Colonic mucosa (tissue), 4 donors: ENCODE measurements around the gene UGP2. TPM values are rescaled to one million over a fixed set of nuclear protein-coding genes. Genes with fewer than 3 reads are reported as not detected.

ENCODE experiments used
- DNase-seq: peaks from one replicate; pipeline ENCODE4 v3.0.0-alpha.2; 2020
- H3K27ac ChIP-seq: fragments of 200-600 bp; one replicate; pipeline ENCODE4 v1.8.0; 2021
- H3K27me3 ChIP-seq: fragments of 200-600 bp; one replicate; pipeline ENCODE4 v1.8.0; 2021
- H3K36me3 ChIP-seq: fragments of 200-600 bp; one replicate; pipeline ENCODE4 v1.8.0; 2021
- H3K4me1 ChIP-seq: fragments of 200-600 bp; one replicate; pipeline ENCODE4 v1.8.0; 2021; ENCODE audit warnings: mild to moderate bottlenecking
- H3K4me3 ChIP-seq: fragments of 200-600 bp; one replicate; pipeline ENCODE4 v1.8.0; 2021
- H3K9ac ChIP-seq, 2 donors: one replicate each; pipeline ENCODE4 v1.7.0; 2013; ENCODE audit warnings: control low read depth in 2 of 2, low read depth in 2 of 2, low read length in 2 of 2
- H3K9me3 ChIP-seq: fragments of 200-600 bp; one replicate; pipeline ENCODE4 v1.8.0; 2021
- intact Hi-C: fragments of 100-400 bp; cut with DNase I; formaldehyde crosslinking; loops from one replicate; pipeline ENCODE4 v1.14.1; 2022
- total RNA-seq, 2 donors: library from RNA; stranded (reverse); fragmentation: NEBNext Ultra II Directional in 1 of 2; extraction: Animal tissue kit (Norgen Biotek cat#: 25700) in 1 of 2; gene quantifications; one replicate each; pipeline ENCODE4 v1.2.1, GENCODE V29; 2021
- TF ChIP-seq, protein P1 (sequence below): fragments of 200-600 bp; IDR thresholded peaks from one replicate; pipeline ENCODE4 v1.8.0; 2022; ENCODE audit warnings: antibody characterized with exemption, mild to moderate bottlenecking
- donor health status: healthy.
- donor health status: DM: no; HTN: no; CAD: no.
- donor health status: DM: no; HTN: no; CAD: no.

Gene UGP2
- total RNA-seq, 2 donors from 2014 or later = 314 to 570 TPM

DNA sequence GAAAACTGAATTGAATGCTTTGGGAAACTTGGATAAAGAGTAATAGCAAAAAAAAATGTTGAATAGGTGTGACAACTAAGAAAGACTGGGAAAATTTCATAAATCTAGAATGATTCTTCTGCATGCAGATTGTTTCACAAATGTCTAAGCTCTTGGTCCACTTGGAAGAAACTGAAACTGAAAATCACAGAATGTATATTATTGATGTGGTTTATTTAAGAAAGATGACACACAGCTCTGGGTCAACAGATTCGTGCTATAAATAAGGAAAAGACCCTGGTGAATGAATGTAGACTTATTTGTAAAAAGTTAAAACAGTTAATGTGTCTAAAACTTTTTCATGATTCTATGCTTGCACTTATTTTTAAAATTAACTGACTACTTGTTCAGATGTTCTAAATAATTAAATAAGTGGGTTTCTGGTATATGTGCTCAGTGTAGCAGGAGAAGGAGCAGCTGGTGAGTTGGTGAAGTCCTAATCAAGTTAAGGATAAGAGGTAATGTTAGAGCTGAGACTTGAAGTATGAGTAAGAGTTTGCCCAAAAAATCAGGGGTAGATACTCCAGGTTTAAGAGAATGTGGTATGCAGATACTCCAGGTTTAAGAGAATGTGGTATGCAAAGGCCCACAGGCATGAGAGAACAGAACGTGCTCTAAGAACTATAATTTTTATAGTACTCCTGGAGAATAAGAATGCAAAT is 24.5 kb downstream of the UGP2 start:
- DNase-seq = no peak
- H3K9me3 ChIP-seq = no peaks in the 10 kb centered on the region
- peaks cover 6% of the 10 kb centered on the region for H3K36me3 ChIP-seq
- TF ChIP-seq, protein P1, sequence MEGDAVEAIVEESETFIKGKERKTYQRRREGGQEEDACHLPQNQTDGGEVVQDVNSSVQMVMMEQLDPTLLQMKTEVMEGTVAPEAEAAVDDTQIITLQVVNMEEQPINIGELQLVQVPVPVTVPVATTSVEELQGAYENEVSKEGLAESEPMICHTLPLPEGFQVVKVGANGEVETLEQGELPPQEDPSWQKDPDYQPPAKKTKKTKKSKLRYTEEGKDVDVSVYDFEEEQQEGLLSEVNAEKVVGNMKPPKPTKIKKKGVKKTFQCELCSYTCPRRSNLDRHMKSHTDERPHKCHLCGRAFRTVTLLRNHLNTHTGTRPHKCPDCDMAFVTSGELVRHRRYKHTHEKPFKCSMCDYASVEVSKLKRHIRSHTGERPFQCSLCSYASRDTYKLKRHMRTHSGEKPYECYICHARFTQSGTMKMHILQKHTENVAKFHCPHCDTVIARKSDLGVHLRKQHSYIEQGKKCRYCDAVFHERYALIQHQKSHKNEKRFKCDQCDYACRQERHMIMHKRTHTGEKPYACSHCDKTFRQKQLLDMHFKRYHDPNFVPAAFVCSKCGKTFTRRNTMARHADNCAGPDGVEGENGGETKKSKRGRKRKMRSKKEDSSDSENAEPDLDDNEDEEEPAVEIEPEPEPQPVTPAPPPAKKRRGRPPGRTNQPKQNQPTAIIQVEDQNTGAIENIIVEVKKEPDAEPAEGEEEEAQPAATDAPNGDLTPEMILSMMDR = no peak
- H3K27me3 ChIP-seq = no peaks in the 10 kb centered on the region
- H3K4me3 ChIP-seq = no peak overlapping the region
- peaks cover 5% of the 10 kb centered on the region for H3K4me1 ChIP-seq
- intact Hi-C loops = no loop called here
- H3K27ac ChIP-seq = no peak overlapping the region
- H3K9ac ChIP-seq = no peak overlapping the region

DNA sequence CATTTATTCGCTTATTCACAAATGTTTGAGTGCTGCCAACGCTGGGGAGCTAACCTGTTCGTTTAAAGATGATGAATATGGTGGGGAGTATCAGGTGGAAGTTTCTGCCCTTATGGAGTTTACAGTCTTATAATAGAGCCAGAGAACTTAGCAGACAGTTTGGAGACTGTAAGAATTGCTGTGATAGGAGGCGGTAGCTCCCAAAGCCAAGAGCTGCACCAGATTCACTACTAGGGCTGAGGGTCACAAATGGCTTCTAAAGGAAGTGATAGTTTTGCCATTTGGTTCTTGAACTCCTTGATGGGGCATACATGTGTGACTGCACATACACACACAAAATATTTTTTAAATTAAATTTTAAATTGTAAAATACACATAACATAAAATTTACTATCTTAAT is 29.0 kb downstream of the UGP2 start:
- intact Hi-C loops = loop anchor here (10.0 kb wide), 1 partner anchor 276 kb away; no protein-coding TSS in a partner anchor
- TF ChIP-seq, protein P1 = no peak
- Histone ChIP-seq H3K27ac (no peak overlapping the region), H3K27me3 (no peaks in the 10 kb centered on the region), H3K9ac (no peak overlapping the region), H3K36me3 (peaks cover 14% of the 10 kb centered on the region), H3K4me1 (no peaks in the 10 kb centered on the region), H3K9me3 (no peaks in the 10 kb centered on the region), H3K4me3 (no peak overlapping the region)
- no peak for DNase-seq

DNA sequence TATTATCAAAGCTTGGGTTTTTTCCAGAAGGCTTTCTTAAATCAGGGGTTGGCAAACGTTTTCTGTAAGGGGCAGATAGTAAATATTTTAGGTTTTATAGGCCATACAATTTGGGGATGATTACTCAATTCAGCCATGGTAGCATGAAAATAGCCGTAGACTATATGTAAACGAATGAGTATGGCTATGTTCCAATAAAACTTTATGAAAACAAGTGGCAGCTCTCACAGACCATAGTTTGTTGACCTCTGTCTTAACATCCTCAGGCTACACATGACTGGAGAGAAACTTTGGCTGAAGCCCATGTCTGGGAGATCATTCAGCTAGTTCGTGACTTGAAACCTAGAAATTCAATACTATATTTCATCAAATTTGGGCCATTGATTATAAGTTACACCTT is 30.2 kb downstream of the UGP2 start:
- Histone ChIP-seq H3K27me3 (no peaks in the 10 kb centered on the region), H3K9me3 (no peaks in the 10 kb centered on the region), H3K9ac (no peak overlapping the region), H3K4me3 (no peak overlapping the region), H3K4me1 (no peaks in the 10 kb centered on the region), H3K36me3 (peaks cover 14% of the 10 kb centered on the region), H3K27ac (no peak overlapping the region)
- intact Hi-C loops = loop anchor here (10.0 kb wide), 1 partner anchor 277 kb away; no protein-coding TSS in a partner anchor
- DNase-seq = no peak
- TF ChIP-seq, protein P1 = no peak

DNA sequence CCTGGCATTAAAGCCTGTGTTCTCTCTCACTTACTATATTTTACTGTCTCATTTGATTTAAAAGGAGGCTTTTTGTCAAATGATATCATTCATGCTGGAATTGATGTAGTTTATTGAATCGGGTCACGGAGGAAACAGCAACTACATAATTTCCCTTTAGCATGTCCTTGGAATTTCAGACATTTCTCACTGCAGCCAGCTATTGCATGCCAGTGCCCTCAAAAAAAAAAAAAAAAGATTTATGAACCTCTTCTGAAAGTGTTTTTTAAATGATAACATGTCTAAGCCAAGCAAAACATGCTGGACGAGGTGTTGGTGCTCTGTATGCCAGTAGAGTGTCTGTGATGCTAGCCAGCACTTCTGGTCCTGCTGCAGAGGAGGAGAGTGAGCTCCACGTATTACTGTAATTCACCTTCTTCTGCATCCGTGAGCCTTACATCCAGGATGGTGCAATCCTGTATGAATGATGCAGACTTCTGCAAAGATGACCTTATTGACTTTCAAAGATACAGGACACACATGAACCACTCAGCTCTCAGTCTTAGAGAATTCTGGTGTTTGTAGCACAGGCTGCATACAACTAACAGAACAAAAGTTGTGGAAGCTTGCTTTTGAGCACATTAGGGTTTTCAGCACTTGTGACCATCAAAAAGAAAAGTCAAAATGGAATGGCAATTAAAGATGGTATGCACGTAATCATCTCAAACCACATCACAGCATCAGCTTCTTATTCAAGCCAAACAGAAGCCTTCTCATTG is 31.1 kb downstream of the UGP2 start:
- Histone ChIP-seq H3K4me1 (no peaks in the 10 kb centered on the region), H3K27ac (no peak overlapping the region)
- intact Hi-C loops = loop anchor here (10.0 kb wide), 1 partner anchor 278 kb away; no protein-coding TSS in a partner anchor

More for the DNA sequence above, 31.1 kb downstream of the UGP2 start:
- no peak overlapping the region for H3K4me3 ChIP-seq
- H3K27me3 ChIP-seq = no peaks in the 10 kb centered on the region
- no peak overlapping the region for H3K9ac ChIP-seq
- DNase-seq = no peak
- TF ChIP-seq, protein P1 = no peak
- peaks cover 14% of the 10 kb centered on the region for H3K36me3 ChIP-seq
- H3K9me3 ChIP-seq = no peaks in the 10 kb centered on the region
